IMR-90 (cell line): ENCODE results near the gene CLEC9A. TPM values are rescaled to one million over a fixed set of nuclear protein-coding genes. Genes with fewer than 3 reads are reported as not detected.

ENCODE experiments used
- ATAC-seq: fragments of 200-7000 bp; cut with Tn5 transposase; 2 replicates; pipeline ENCODE4 v1.9.1; 2020; ENCODE audit warnings: low read depth, mild to moderate bottlenecking, moderate library complexity
- BruUV-seq: library from RNA; stranded (reverse); fragments of 400-500 nt; replicated peaks from 2 replicates; lab custom pipeline; 2021; lab: Mats Ljungman, UMichigan
- CTCF ChIA-PET: fragments of 300-600 bp; formaldehyde crosslinking; extraction: SDS; loops from one replicate; lab custom pipeline; 2021; ENCODE audit warnings: antibody characterized with exemption; lab: Yijun Ruan, JAX
- POLR2A ChIA-PET: fragments of 300-600 bp; sonication (Branson Sonifier 250); formaldehyde crosslinking; loops from one replicate; lab custom pipeline; 2022; ENCODE audit warnings: antibody characterized with exemption; ENCODE audit not compliant: unreplicated experiment; lab: Charles Lee
- DNase-seq: peaks from one replicate; pipeline ENCODE4 v3.0.0; 2013
- H2AFZ ChIP-seq: replicated peaks from 2 replicates; pipeline ENCODE3; 2013; ENCODE audit warnings: low read length, mild to moderate bottlenecking; ENCODE audit not compliant: poor library complexity
- H2AK5ac ChIP-seq: 2 replicates; pipeline ENCODE4 v1.6.1; 2013; ENCODE audit warnings: low read depth, low read length, inconsistent platforms
- H2AK9ac ChIP-seq: replicated peaks from 2 replicates; pipeline ENCODE3; 2013; ENCODE audit warnings: mild to moderate bottlenecking, low read depth, low read length, moderate library complexity; ENCODE audit not compliant: poor library complexity
- H2BK120ac ChIP-seq: 2 replicates; pipeline ENCODE4 v1.6.1; 2013; ENCODE audit warnings: low read depth, low read length, inconsistent platforms
- H2BK15ac ChIP-seq: 3 replicates; pipeline ENCODE4 v1.6.1; 2013; ENCODE audit warnings: low read depth, low read length, inconsistent platforms
- H2BK20ac ChIP-seq: 2 replicates; pipeline ENCODE4 v1.6.1; 2013; ENCODE audit warnings: low read depth, mild to moderate bottlenecking, inconsistent platforms, low read length, moderate library complexity
- H2BK5ac ChIP-seq: 2 replicates; pipeline ENCODE4 v1.6.1; 2013; ENCODE audit warnings: mild to moderate bottlenecking, low read depth, low read length, inconsistent platforms; ENCODE audit not compliant: poor library complexity, severe bottlenecking
- H3K14ac ChIP-seq: replicated peaks from 2 replicates; pipeline ENCODE4 v1.6.1; 2013; ENCODE audit warnings: low read depth, low read length, inconsistent platforms
- H3K18ac ChIP-seq: 2 replicates; pipeline ENCODE4 v1.6.1; 2013; ENCODE audit warnings: low read depth, low read length, control low read depth
- H3K23ac ChIP-seq: 2 replicates; pipeline ENCODE4 v1.6.1; 2013; ENCODE audit warnings: low read depth, low read length, inconsistent platforms
- H3K27ac ChIP-seq: 2 replicates; pipeline ENCODE4 v1.5.1; 2013; ENCODE audit warnings: mild to moderate bottlenecking, control low read depth, low read length; ENCODE audit not compliant: insufficient read depth
- H3K27me3 ChIP-seq: 2 replicates; pipeline ENCODE4 v1.6.1; 2013; ENCODE audit warnings: low read length; ENCODE audit not compliant: control insufficient read depth, insufficient read depth
- H3K36me3 ChIP-seq: 2 replicates; pipeline ENCODE4 v1.6.1; 2013; ENCODE audit warnings: low read length, mixed read lengths; ENCODE audit not compliant: control insufficient read depth, insufficient read depth
- H3K4ac ChIP-seq: 2 replicates; pipeline ENCODE4 v1.6.1; 2013; ENCODE audit warnings: low read depth, low read length, inconsistent platforms
- H3K4me1 ChIP-seq: 2 replicates; pipeline ENCODE4 v1.6.1; 2013; ENCODE audit warnings: low read length, mixed read lengths; ENCODE audit not compliant: control insufficient read depth, insufficient read depth
- H3K4me2 ChIP-seq: 2 replicates; pipeline ENCODE4 v1.6.1; 2013; ENCODE audit warnings: low read depth, mild to moderate bottlenecking, control low read depth, low read length, moderate library complexity
- H3K4me3 ChIP-seq: 2 replicates; pipeline ENCODE4 v1.5.1; 2013; ENCODE audit warnings: low read depth, mild to moderate bottlenecking, control low read depth, low read length, moderate library complexity; ENCODE audit not compliant: insufficient read depth
- H3K56ac ChIP-seq: 2 replicates; pipeline ENCODE4 v1.6.1; 2013; ENCODE audit warnings: low read length, inconsistent platforms; ENCODE audit not compliant: insufficient read depth; ENCODE audit errors: extremely low read depth
- H3K79me1 ChIP-seq, 2 experiments: 2 replicates each; pipeline ENCODE4 v1.6.1; 2013; ENCODE audit warnings: low read length in 2 of 2, inconsistent platforms in 1 of 2, low read depth in 1 of 2
- H3K9ac ChIP-seq: 2 replicates; pipeline ENCODE4 v1.6.1; 2013; ENCODE audit warnings: low read depth, low read length, control low read depth
- H3K9me1 ChIP-seq: 2 replicates; pipeline ENCODE4 v1.6.1; 2013; ENCODE audit warnings: low read length, inconsistent platforms; ENCODE audit not compliant: insufficient read depth
- H3K9me3 ChIP-seq: 2 replicates; pipeline ENCODE4 v1.6.1; 2013; ENCODE audit warnings: low read length; ENCODE audit not compliant: control insufficient read depth, insufficient read depth
- H4K20me1 ChIP-seq: 2 replicates; pipeline ENCODE4 v1.6.1; 2013; ENCODE audit warnings: low read length, inconsistent platforms; ENCODE audit not compliant: insufficient read depth
- H4K5ac ChIP-seq: 2 replicates; pipeline ENCODE4 v1.6.1; 2013; ENCODE audit warnings: mild to moderate bottlenecking, low read depth, low read length, control low read depth
- H4K8ac ChIP-seq, 2 experiments: 2 replicates each; pipeline ENCODE4 v1.6.1; 2013; ENCODE audit warnings: low read depth in 2 of 2, low read length in 2 of 2, control low read depth in 1 of 2, inconsistent platforms in 1 of 2
- H4K91ac ChIP-seq: 2 replicates; pipeline ENCODE4 v1.6.1; 2013; ENCODE audit warnings: low read depth, low read length, inconsistent platforms; ENCODE audit not compliant: insufficient read depth
- CHD1 ChIP-seq: IDR thresholded peaks from 2 replicates; pipeline ENCODE4 v1.6.1; 2012; ENCODE audit warnings: low read depth, low read length, improper control_type of control experiment
- CTCF ChIP-seq: conservative IDR thresholded peaks from 2 replicates; pipeline ENCODE4 v1.5.1; 2012; ENCODE audit warnings: mild to moderate bottlenecking, low read depth, low read length, improper control_type of control experiment
- ELK1 ChIP-seq: fragments of 150-350 bp; IDR thresholded peaks from 2 replicates; pipeline ENCODE4 v1.6.1; 2016; ENCODE audit warnings: low read depth, mild to moderate bottlenecking, low read length, moderate library complexity, borderline replicate concordance
- MAFK ChIP-seq: IDR thresholded peaks from 2 replicates; pipeline ENCODE4 v1.6.1; 2012; ENCODE audit warnings: low read depth, low read length, improper control_type of control experiment
- NFE2L2 ChIP-seq: fragments of 150-350 bp; IDR thresholded peaks from 2 replicates; pipeline ENCODE4 v1.6.1; 2016; ENCODE audit warnings: low read depth, mild to moderate bottlenecking, low read length
- POLR2A ChIP-seq: IDR thresholded peaks from 2 replicates; pipeline ENCODE4 v1.6.1; 2012; ENCODE audit warnings: mild to moderate bottlenecking, low read depth, low read length
- RAD21 ChIP-seq: IDR thresholded peaks from 2 replicates; pipeline ENCODE4 v1.6.1; 2012; ENCODE audit warnings: low read length, improper control_type of control experiment
- SMC3 ChIP-seq: fragments of 150-350 bp; IDR thresholded peaks from 2 replicates; pipeline ENCODE4 v1.6.1; 2016; ENCODE audit warnings: low read depth, mild to moderate bottlenecking, antibody characterized with exemption, low read length, moderate library complexity
- WGBS, 2 experiments: methylation state at CpG; one replicate each; pipeline versions ENCODE4 v1.1.5 to v1.1.7; 2013; ENCODE audit warnings: missing lambda C conversion rate in 2 of 2; ENCODE audit not compliant: insufficient read length in 1 of 2; ENCODE audit errors: extremely low coverage in 2 of 2; 5-methylcytosine and 5-hydroxymethylcytosine counted together
- dilution Hi-C: fragments of 300-500 bp; cut with HindIII; formaldehyde crosslinking; loops from one replicate; pipeline ENCODE4 v1.14.3; 2018; ENCODE audit warnings: low sequenced_read_pairs; ENCODE audit not compliant: unreplicated experiment
- in situ Hi-C: fragments of 300-500 bp; cut with MboI; formaldehyde crosslinking; loops from 3 replicates; pipeline ENCODE4 v1.14.3; 2019; ENCODE audit warnings: low sequenced_read_pairs, inconsistent platforms, mixed read lengths
- intact Hi-C: fragments of 100-400 bp; cut with micrococcal nuclease; formaldehyde crosslinking; loops from 2 replicates; pipeline ENCODE4 v1.10.0; 2022
- polyA plus RNA-seq, 3 experiments: library from polyadenylated mRNA; depleted of rRNA; stranded (reverse); fragments of >200 nt; gene quantifications; 2 replicates each; pipeline ENCODE4 v1.2.3, GENCODE V29; 2012; ENCODE audit warnings: low replicate concordance in 1 of 3
- total RNA-seq: library from RNA; depleted of rRNA; stranded (reverse); fragments of >200 nt; gene quantifications from 2 replicates; pipeline ENCODE4 v1.2.3, GENCODE V29; 2012

Gene CLEC9A
- total and polyA plus RNA-seq, 2 of the 4 experiments (the other 2 are of a cell fraction) = not detected

GRCh38 chr12:10033783-10034545 lies 3.5 kb downstream of the CLEC9A start:
- dilution Hi-C loops (no loop called here), in situ Hi-C loops (no loop called here), intact Hi-C loops (loop anchor here (1.0 to 5.0 kb wide), 5 partner anchors 106 to 523 kb away; no protein-coding TSS in a partner anchor)
- Histone ChIP-seq H3K36me3 (no peaks in the 10 kb centered on the region), H3K79me1 (no peaks in the 10 kb centered on the region), H3K9me1 (0 out of 2 replicates have a peak, but pooled peaks cover 5% of the 10 kb centered on the region), H3K4me2 (no peak overlapping the region), H3K4me1 (no peaks in the 10 kb centered on the region), H2AK9ac (no peak overlapping the region), H3K14ac (no peak overlapping the region), H2BK5ac (no peak overlapping the region), H3K9me3 (no peaks in the 10 kb centered on the region), H3K56ac (no peak overlapping the region), H2AFZ (no peak overlapping the region), H2AK5ac (no peak overlapping the region), H3K18ac (0 out of 2 replicates have a peak overlapping the region, but pooled peaks have one; percentile 65), H3K4ac (peak overlapping the region; percentile 30; the same call in 1 of the 2 replicates), H4K5ac (no peak overlapping the region), H4K91ac (no peak overlapping the region), H4K8ac (no peak overlapping the region), H3K27me3 (no peaks in the 10 kb centered on the region), H3K23ac (no peak overlapping the region), H4K20me1 (no peaks in the 10 kb centered on the region), H3K27ac (no peak overlapping the region), H2BK15ac (peak overlapping the region; percentile 54; the same call in 1 of the 3 replicates), H3K4me3 (no peak overlapping the region), H3K9ac (no peak overlapping the region), H2BK120ac (peak overlapping the region; percentile 36; the same call in 1 of the 2 replicates), H2BK20ac (peak overlapping the region; percentile 56; the same call in 1 of the 2 replicates)
- WGBS, 2 experiments = no CpG with 5 or more reads among the region's 1 CpG
- DNase-seq = peak; percentile 18
- TF ChIP-seq CTCF (peak; percentile 72), RAD21 (peak; percentile 72), ELK1 (no peak), POLR2A (no peak), NFE2L2 (no peak), CHD1 (no peak), SMC3 (peak; percentile 67), MAFK (no peak)
- ChIA-PET POLR2A (no interaction called here), CTCF (interaction anchor here (0.7 to 1.2 kb wide), 3 partner anchors 101 to 156 kb away, joined by 3 to 8 read pairs (median 3); no protein-coding TSS in a partner anchor)
- ATAC-seq = peak; percentile 50
- BruUV-seq = no TSS peak
